PC-3 (cell line): ENCODE measurements around the gene CABP7. TPM values are rescaled to one million over a fixed set of nuclear protein-coding genes. Genes with fewer than 3 reads are reported as not detected.

Experiments
- ATAC-seq: fragments of 200-7000 bp; cut with Tn5 transposase; 2 replicates; pipeline ENCODE4 v1.9.1; 2020; ENCODE audit warnings: mild to moderate bottlenecking, moderate library complexity
- BruUV-seq: library from RNA; stranded (reverse); fragments of 400-500 nt; replicated peaks from 2 replicates; lab custom pipeline; 2021; lab: Mats Ljungman, UMichigan
- CTCF ChIA-PET: fragments of 300-600 bp; sonication (Branson Sonifier 250); formaldehyde crosslinking; loops from one replicate; lab custom pipeline; 2022; ENCODE audit warnings: antibody characterized with exemption; lab: Charles Lee
- POLR2A ChIA-PET: fragments of 300-600 bp; sonication (Branson Sonifier 250); formaldehyde crosslinking; loops from one replicate; lab custom pipeline; 2022; ENCODE audit warnings: antibody characterized with exemption; ENCODE audit not compliant: unreplicated experiment; lab: Charles Lee
- DNase-seq: peaks from one replicate; pipeline ENCODE4 v3.0.0-alpha.2; 2015
- H2AFZ ChIP-seq: fragments of 300-600 bp; sonication (generic); 2 replicates; pipeline ENCODE4 v1.6.0; 2016; ENCODE audit warnings: antibody characterized with exemption, low read length
- H3F3A ChIP-seq: fragments of 300-600 bp; sonication (generic); one replicate; pipeline ENCODE4 v1.6.0; 2017; ENCODE audit warnings: antibody characterized with exemption, low read length, control low read depth, mild to moderate bottlenecking; ENCODE audit not compliant: unreplicated experiment
- H3K27ac ChIP-seq: fragments of 300-600 bp; sonication (generic); 2 replicates; pipeline ENCODE4 v1.5.1; 2016; ENCODE audit warnings: mild to moderate bottlenecking, low read length
- H3K27me3 ChIP-seq: fragments of 300-600 bp; sonication (generic); 2 replicates; pipeline ENCODE4 v1.6.1; 2016; ENCODE audit warnings: low read length, mixed read lengths
- H3K36me3 ChIP-seq: fragments of 300-600 bp; sonication (generic); 2 replicates; pipeline ENCODE4 v1.6.1; 2016; ENCODE audit warnings: low read depth, mixed run types, low read length, mixed read lengths
- H3K4me1 ChIP-seq: fragments of 300-600 bp; sonication (generic); 2 replicates; pipeline ENCODE4 v1.5.1; 2016; ENCODE audit warnings: low read length; ENCODE audit not compliant: insufficient read depth
- H3K4me2 ChIP-seq: fragments of 300-600 bp; sonication (generic); 2 replicates; pipeline ENCODE4 v1.6.0; 2016; ENCODE audit warnings: low read length
- H3K4me3 ChIP-seq: fragments of 300-600 bp; sonication (generic); 2 replicates; pipeline ENCODE4 v1.5.1; 2016; ENCODE audit warnings: mild to moderate bottlenecking, low read length, mixed read lengths
- H3K79me2 ChIP-seq: fragments of 300-600 bp; sonication (generic); 2 replicates; pipeline ENCODE4 v1.6.1; 2017; ENCODE audit warnings: low read length, mixed read lengths
- H3K9ac ChIP-seq: fragments of 300-600 bp; sonication (generic); 2 replicates; pipeline ENCODE4 v1.6.0; 2016; ENCODE audit warnings: mild to moderate bottlenecking, low read length
- H3K9me2 ChIP-seq: fragments of 300-600 bp; sonication (generic); replicated peaks from 2 replicates; pipeline ENCODE4 v1.6.1; 2016; ENCODE audit warnings: mixed run types, low read length, mixed read lengths
- H3K9me3 ChIP-seq: fragments of 300-600 bp; sonication (generic); 2 replicates; pipeline ENCODE4 v1.6.1; 2016; ENCODE audit warnings: low read length, mixed read lengths
- H4K20me1 ChIP-seq: fragments of 300-600 bp; sonication (generic); 2 replicates; pipeline ENCODE4 v1.6.1; 2016; ENCODE audit warnings: low read length, mixed read lengths
- CTCF ChIP-seq: fragments of 300-600 bp; sonication (generic); conservative IDR thresholded peaks from 2 replicates; pipeline ENCODE4 v1.5.1; 2017; ENCODE audit warnings: antibody characterized with exemption, low read depth, mild to moderate bottlenecking, low read length
- EZH2 ChIP-seq: fragments of 300-600 bp; sonication (generic); IDR thresholded peaks from one replicate; pipeline ENCODE4 v1.6.1; 2017; ENCODE audit warnings: antibody characterized with exemption, mild to moderate bottlenecking, low read length; ENCODE audit not compliant: unreplicated experiment
- EZH2phosphoT487 ChIP-seq: fragments of 300-600 bp; sonication (generic); IDR thresholded peaks from 2 replicates; pipeline ENCODE4 v1.6.1; 2018; ENCODE audit warnings: mild to moderate bottlenecking, antibody characterized with exemption, low read length, borderline replicate concordance
- intact Hi-C: fragments of 100-400 bp; cut with micrococcal nuclease; formaldehyde crosslinking; loops from 2 replicates; pipeline ENCODE4 v1.9.0; 2023
- total RNA-seq: library from RNA; depleted of rRNA; stranded (reverse); fragments of >200 nt; gene quantifications from 2 replicates; pipeline ENCODE4 v1.2.3, GENCODE V29; 2014

The CABP7 gene
- total RNA-seq, 1 experiment from 2014 or later: 0.87 TPM

DNA sequence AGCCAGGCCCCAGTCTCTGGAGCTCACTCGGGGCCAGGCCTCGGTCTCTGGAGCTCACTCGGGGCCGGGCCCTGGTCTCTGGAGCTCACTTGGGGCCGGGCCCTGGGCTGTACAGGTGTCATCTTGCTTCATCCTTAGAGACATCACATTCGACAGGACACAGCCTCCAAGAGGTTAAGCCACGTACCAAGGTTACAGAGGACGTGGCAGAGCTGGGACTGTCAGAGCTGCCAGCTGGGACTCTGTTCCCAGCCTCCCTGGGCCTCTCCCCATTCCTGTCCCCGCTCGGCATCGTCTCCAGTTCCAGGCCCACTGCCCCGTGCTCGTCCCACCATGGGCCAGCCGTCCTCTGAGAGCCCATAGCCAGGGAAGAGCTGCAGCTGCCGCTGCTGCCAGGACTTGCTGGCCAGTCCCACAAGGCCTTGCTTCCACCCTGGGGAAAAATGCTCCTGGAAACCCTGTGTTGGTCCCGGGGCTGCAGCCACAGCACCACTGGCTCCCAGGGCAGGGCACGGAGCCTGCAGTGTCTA, 19.6 kb downstream of the CABP7 start:
- Histone ChIP-seq H2AFZ (no peak overlapping the region), H3K4me2 (no peak overlapping the region), H3K9me3 (no peaks in the 10 kb centered on the region), H3K4me3 (no peak overlapping the region), H3K27me3 (no peaks in the 10 kb centered on the region), H3K4me1 (no peaks in the 10 kb centered on the region), H3F3A (no peaks in the 10 kb centered on the region), H3K79me2 (no peaks in the 10 kb centered on the region), H3K36me3 (no peaks in the 10 kb centered on the region), H4K20me1 (no peaks in the 10 kb centered on the region), H3K9ac (no peak overlapping the region), H3K27ac (no peak overlapping the region), H3K9me2 (no peaks in the 10 kb centered on the region)
- no peak for TF ChIP-seq CTCF
- no peak for TF ChIP-seq EZH2
- TF ChIP-seq EZH2phosphoT487: no peak
- ChIA-PET CTCF (no interaction called here), POLR2A (no interaction called here)
- intact Hi-C loops: no loop called here
- no peak for DNase-seq
- no peak for ATAC-seq
- BruUV-seq: no TSS peak

DNA sequence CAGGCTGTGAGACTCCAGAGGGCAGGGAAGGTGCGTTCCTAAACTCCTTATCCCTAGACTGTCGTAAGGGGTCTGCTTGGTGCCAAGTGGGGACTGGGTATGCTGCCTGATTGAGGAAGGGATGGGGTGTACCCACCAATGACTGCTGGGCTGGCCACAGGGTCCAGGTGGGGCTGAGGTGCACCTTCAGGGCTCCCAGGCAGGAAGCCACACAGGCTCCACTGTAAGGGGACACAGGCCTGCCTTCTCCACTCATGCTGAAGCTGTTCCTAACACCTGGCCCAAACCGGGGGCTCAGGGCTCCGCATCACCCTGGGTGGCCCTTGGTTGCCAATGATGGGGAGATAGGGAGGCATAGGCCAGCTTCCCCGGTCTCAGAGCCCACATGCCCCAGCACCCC, 20.4 kb downstream of the CABP7 start:
- ATAC-seq: no peak
- Histone ChIP-seq H3F3A (no peaks in the 10 kb centered on the region), H3K27me3 (no peaks in the 10 kb centered on the region), H3K4me3 (no peak overlapping the region), H3K9me2 (no peaks in the 10 kb centered on the region), H3K79me2 (no peaks in the 10 kb centered on the region), H3K9ac (no peak overlapping the region), H3K27ac (no peak overlapping the region), H2AFZ (no peak overlapping the region), H3K36me3 (no peaks in the 10 kb centered on the region), H4K20me1 (no peaks in the 10 kb centered on the region), H3K9me3 (no peaks in the 10 kb centered on the region), H3K4me1 (no peaks in the 10 kb centered on the region), H3K4me2 (no peak overlapping the region)
- ChIA-PET CTCF (no interaction called here), POLR2A (no interaction called here)
- TF ChIP-seq CTCF (no peak), EZH2phosphoT487 (no peak), EZH2 (no peak)
- intact Hi-C loops: no loop called here
- BruUV-seq: no TSS peak
- DNase-seq: no peak

- POLR2A ChIA-PET: no interaction called here
- ATAC-seq (no peak), DNase-seq (no peak)
- TF ChIP-seq CTCF (no peak), EZH2 (no peak), EZH2phosphoT487 (no peak)
- Histone ChIP-seq H3K36me3 (no peaks in the 10 kb centered on the region), H3F3A (no peaks in the 10 kb centered on the region), H3K27ac (no peak overlapping the region), H2AFZ (no peak overlapping the region), H3K4me2 (no peak overlapping the region), H3K9ac (no peak overlapping the region), H4K20me1 (no peaks in the 10 kb centered on the region), H3K79me2 (no peaks in the 10 kb centered on the region), H3K4me3 (no peak overlapping the region), H3K9me3 (no peaks in the 10 kb centered on the region), H3K9me2 (no peaks in the 10 kb centered on the region), H3K4me1 (no peaks in the 10 kb centered on the region), H3K27me3 (no peaks in the 10 kb centered on the region)
- CTCF ChIA-PET: no interaction called here
- intact Hi-C loops: no loop called here
- BruUV-seq: no TSS peak
Measured at GRCh38 chr22:29741926-29742325, 22.1 kb downstream of the CABP7 start.
